Measurements from ENCODE around the gene ZP3. TPM values are rescaled to one million over a fixed set of nuclear protein-coding genes. Genes with fewer than 3 reads are reported as not detected.

The ZP3 gene
- total and polyA plus RNA-seq, 2 of the 8 experiments (the other 6 are each of a cell fraction or from before 2014, with no cell fraction given) = 1.5 to 2.4 TPM

DNA sequence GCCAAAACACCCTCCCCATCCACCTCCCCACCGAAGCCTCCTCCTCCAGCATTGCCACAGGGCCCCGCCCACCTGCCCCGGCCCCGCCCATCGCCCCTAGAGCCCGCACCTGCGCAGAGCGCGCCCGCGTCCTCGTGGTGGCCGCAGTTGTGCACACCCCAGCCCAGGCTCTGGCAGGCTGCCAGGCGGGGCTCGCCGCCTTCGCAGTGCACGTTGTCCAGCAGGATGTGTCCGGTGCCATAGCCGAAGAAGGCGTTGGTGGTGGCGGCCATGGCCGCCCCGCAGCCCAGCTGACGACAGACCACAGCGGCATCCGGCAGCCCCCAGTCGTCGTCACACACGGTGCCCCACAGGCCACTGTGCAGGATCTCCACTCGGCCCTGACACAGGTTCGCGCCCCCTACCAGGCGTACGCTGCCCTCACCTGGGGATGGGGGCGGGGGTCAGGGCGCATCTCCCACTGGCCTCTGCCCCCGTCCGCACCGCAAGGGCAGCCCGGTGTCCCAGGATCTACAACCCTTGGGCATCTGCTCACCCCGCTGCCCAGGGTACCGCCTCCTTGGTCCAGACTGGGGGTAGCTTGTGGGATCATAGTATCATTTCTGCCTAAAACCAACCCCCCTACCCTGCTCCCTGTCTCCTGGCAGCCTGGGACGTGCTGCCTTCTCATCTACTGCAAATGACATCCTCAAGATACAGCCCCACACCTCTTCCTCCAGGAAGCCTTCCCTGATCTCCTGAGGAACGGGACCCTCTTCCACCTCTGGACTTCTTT lies 27.2 kb upstream of the ZP3 start (continued):
- TF ChIP-seq KDM4A (IDR thresholded peaks at IDR 0.05; ENCODE audit: low read depth, low read length, severe bottlenecking) (no peak), MAX (IDR thresholded peaks at IDR 0.05) (peak; percentile 96), SIN3A (conservative IDR thresholded peaks at IDR 0.05 in 1 of 2, IDR thresholded peaks at IDR 0.05 in 1 of 2; ENCODE audit: low read depth in 1 of 2, low read length in 2 of 2) (no peak), SAP30 (IDR thresholded peaks at IDR 0.05; ENCODE audit: insufficient read depth, insufficient replicate concordance, low read length) (no peak), KDM5A (IDR thresholded peaks at IDR 0.05; ENCODE audit: low read length) (no peak), GTF2F1 (IDR thresholded peaks at IDR 0.05; ENCODE audit: borderline replicate concordance, low read depth, low read length) (no peak), SIRT6 (IDR thresholded peaks at IDR 0.05; ENCODE audit: low read length) (no peak), CHD2 (IDR thresholded peaks at IDR 0.05; ENCODE audit: low read length) (no peak)
